Neutrophil (primary cell): Measurements from ENCODE around the gene C19orf85.

Experiments
- H3K27ac ChIP-seq: fragments of 200-600 bp; sonication (generic); 2 replicates; pipeline ENCODE4 v1.5.1; 2016; ENCODE audit warnings: mild to moderate bottlenecking, moderate library complexity
- H3K27me3 ChIP-seq: fragments of 200-600 bp; sonication (generic); 2 replicates; pipeline ENCODE4 v1.6.0; 2016; ENCODE audit warnings: mild to moderate bottlenecking
- H3K36me3 ChIP-seq: fragments of 200-600 bp; sonication (generic); 2 replicates; pipeline ENCODE4 v1.5.1; 2017
- H3K4me1 ChIP-seq, 2 experiments: fragments of 200-600 bp in 1 of 2; sonication (generic) in 1 of 2; 1 replicate in 1 of 2; 2 replicates in 1 of 2; pipeline versions ENCODE4 v1.5.1 to v1.6.1; 2013 to 2016; ENCODE audit warnings: low read depth in 1 of 2, low read length in 1 of 2, mild to moderate bottlenecking in 1 of 2, moderate library complexity in 1 of 2; ENCODE audit not compliant: control insufficient read depth in 1 of 2, insufficient read depth in 1 of 2
- H3K4me3 ChIP-seq, 2 experiments: fragments of 200-600 bp in 1 of 2; sonication (generic) in 1 of 2; 1 replicate in 1 of 2; 2 replicates in 1 of 2; pipeline ENCODE4 v1.5.1; 2013 to 2016; ENCODE audit warnings: low read depth in 1 of 2, low read length in 1 of 2, mild to moderate bottlenecking in 1 of 2, moderate library complexity in 1 of 2
- H3K9me3 ChIP-seq: fragments of 200-600 bp; sonication (generic); 2 replicates; pipeline ENCODE4 v1.5.1; 2016
- CTCF ChIP-seq: fragments of 200-600 bp; sonication (generic); IDR thresholded peaks from 2 replicates; pipeline ENCODE4 v1.5.1; 2016; ENCODE audit warnings: antibody characterized with exemption

C19orf85 gene

GRCh38 chr19:55443824-55444480 is 20.6 kb downstream of the C19orf85 start:
- Histone ChIP-seq H3K4me3 (no peak overlapping the region), H3K36me3 (no peaks in the 10 kb centered on the region), H3K27ac (no peak overlapping the region), H3K4me1 (no peaks in the 10 kb centered on the region), H3K27me3 (peaks cover 96% of the 10 kb centered on the region), H3K9me3 (no peaks in the 10 kb centered on the region)
- no peak for TF ChIP-seq CTCF

- no peaks in the 10 kb centered on the region for H3K9me3 ChIP-seq
- no peaks in the 10 kb centered on the region for H3K4me1 ChIP-seq
- no peaks in the 10 kb centered on the region for H3K36me3 ChIP-seq
- H3K4me3 ChIP-seq, result no peak within 1 kb of the TSS
- peaks cover 98% of the 10 kb centered on the region for H3K27me3 ChIP-seq
- TF ChIP-seq CTCF, result no peak
- H3K27ac ChIP-seq, result no peak within 1 kb of the TSS
Measured at GRCh38 chr19:55443045-55443823, 21.3 kb downstream of the C19orf85 start, which contains the start of gene SHISA7. SHISA7 (minus strand) TSS chr19:55443300; CDS start chr19:55442863, 437 bp downstream.

GRCh38 chr19:55442372-55442961 is 22.1 kb downstream of the C19orf85 start:
- TF ChIP-seq CTCF, result no peak
- H3K4me1 ChIP-seq, result no peaks in the 10 kb centered on the region
- H3K27me3 ChIP-seq, result peaks cover 98% of the 10 kb centered on the region

GRCh38 chr19:55441692-55442321 is 22.7 kb downstream of the C19orf85 start:
- Histone ChIP-seq H3K4me1 (no peaks in the 10 kb centered on the region), H3K27ac (no peak overlapping the region), H3K9me3 (no peaks in the 10 kb centered on the region), H3K4me3 (no peak overlapping the region), H3K27me3 (peaks cover 98% of the 10 kb centered on the region), H3K36me3 (no peaks in the 10 kb centered on the region)
- no peak for TF ChIP-seq CTCF

More at GRCh38 chr19:55442372-55442961, 22.1 kb downstream of the C19orf85 start:
- Histone ChIP-seq H3K9me3 (no peaks in the 10 kb centered on the region), H3K36me3 (no peaks in the 10 kb centered on the region), H3K27ac (no peak overlapping the region), H3K4me3 (no peak overlapping the region)

GRCh38 chr19:55441319-55441691 is 23.2 kb downstream of the C19orf85 start:
- no peak overlapping the region for H3K4me3 ChIP-seq

More at GRCh38 chr19:55441319-55441691, 23.2 kb downstream of the C19orf85 start:
- H3K4me1 ChIP-seq, result no peaks in the 10 kb centered on the region
- H3K27me3 ChIP-seq, result peaks cover 98% of the 10 kb centered on the region
- no peaks in the 10 kb centered on the region for H3K36me3 ChIP-seq
- no peak for TF ChIP-seq CTCF
- no peak overlapping the region for H3K27ac ChIP-seq
- no peaks in the 10 kb centered on the region for H3K9me3 ChIP-seq
